ENCODE data around the gene EVC2. TPM values are rescaled to one million over a fixed set of nuclear protein-coding genes. Genes with fewer than 3 reads are reported as not detected.

Gene EVC2
- total RNA-seq, 2 donors from 2014 or later = 21.4 to 24.2 TPM

DNA sequence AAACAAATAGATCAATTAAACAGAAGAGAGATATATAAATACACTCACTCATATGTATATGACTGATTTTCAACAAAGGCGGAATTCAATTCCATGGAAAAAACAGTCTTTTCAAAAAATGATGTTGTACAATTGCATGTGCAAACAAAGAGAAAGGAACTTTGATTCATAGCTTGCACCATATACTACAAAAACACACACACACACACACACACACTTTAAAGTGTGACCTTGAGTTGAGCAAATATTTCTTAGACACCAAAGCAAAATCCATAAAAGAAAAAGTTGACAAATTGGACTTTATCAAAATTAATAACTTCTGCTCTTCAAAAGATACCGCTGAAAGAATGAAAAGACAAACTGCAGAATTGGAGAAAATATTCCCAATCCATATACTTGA lies 168.8 kb downstream of the EVC2 start:
- Histone ChIP-seq H3K27me3 (replicated peaks; ENCODE audit: insufficient read depth) (no peaks in the 10 kb centered on the region), H3K9me3 (no peaks in the 10 kb centered on the region), H3K4me1 (ENCODE audit: control insufficient read depth in 1 of 2, low read depth in 2 of 2) (no peaks in the 10 kb centered on the region), H3K4me3 (no peak overlapping the region), H3K27ac (no peak overlapping the region), H3K36me3 (no peaks in the 10 kb centered on the region)
- ATAC-seq (ENCODE audit: insufficient number of reproducible peaks, low FRiP score, low read depth) (no peak), DNase-seq (ENCODE audit: low spot score) (no peak)
- TF ChIP-seq, protein P1, sequence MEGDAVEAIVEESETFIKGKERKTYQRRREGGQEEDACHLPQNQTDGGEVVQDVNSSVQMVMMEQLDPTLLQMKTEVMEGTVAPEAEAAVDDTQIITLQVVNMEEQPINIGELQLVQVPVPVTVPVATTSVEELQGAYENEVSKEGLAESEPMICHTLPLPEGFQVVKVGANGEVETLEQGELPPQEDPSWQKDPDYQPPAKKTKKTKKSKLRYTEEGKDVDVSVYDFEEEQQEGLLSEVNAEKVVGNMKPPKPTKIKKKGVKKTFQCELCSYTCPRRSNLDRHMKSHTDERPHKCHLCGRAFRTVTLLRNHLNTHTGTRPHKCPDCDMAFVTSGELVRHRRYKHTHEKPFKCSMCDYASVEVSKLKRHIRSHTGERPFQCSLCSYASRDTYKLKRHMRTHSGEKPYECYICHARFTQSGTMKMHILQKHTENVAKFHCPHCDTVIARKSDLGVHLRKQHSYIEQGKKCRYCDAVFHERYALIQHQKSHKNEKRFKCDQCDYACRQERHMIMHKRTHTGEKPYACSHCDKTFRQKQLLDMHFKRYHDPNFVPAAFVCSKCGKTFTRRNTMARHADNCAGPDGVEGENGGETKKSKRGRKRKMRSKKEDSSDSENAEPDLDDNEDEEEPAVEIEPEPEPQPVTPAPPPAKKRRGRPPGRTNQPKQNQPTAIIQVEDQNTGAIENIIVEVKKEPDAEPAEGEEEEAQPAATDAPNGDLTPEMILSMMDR (IDR thresholded peaks at IDR 0.05) = no peak

DNA sequence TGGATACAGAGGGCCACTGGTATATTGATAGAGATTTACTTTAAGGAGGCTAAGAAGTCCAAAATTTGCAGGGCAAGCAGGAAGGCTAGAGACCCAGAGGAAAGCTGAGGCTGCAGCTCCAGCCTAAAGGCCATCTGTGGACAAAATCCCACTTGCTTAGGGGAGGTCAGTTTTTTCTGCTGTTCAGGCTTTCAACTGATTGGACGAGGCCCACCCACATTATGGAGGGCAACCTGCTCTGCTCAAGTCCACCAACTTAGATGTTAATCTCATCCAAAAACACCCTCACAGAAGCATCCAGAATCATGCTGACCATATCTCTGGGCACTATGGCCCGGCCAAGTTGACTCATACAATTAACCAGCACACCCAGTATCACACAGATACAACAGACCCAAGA lies 176.3 kb downstream of the EVC2 start:
- Histone ChIP-seq H3K36me3 (no peaks in the 10 kb centered on the region), H3K27ac (no peak overlapping the region), H3K4me1 (ENCODE audit: control insufficient read depth in 1 of 2, low read depth in 2 of 2) (no peaks in the 10 kb centered on the region), H3K27me3 (replicated peaks; ENCODE audit: insufficient read depth) (no peaks in the 10 kb centered on the region), H3K9me3 (no peaks in the 10 kb centered on the region), H3K4me3 (no peak overlapping the region)
- ATAC-seq (ENCODE audit: insufficient number of reproducible peaks, low FRiP score, low read depth) = no peak
- TF ChIP-seq, protein P1 (IDR thresholded peaks at IDR 0.05) = no peak
- DNase-seq (ENCODE audit: low spot score) = no peak

DNA sequence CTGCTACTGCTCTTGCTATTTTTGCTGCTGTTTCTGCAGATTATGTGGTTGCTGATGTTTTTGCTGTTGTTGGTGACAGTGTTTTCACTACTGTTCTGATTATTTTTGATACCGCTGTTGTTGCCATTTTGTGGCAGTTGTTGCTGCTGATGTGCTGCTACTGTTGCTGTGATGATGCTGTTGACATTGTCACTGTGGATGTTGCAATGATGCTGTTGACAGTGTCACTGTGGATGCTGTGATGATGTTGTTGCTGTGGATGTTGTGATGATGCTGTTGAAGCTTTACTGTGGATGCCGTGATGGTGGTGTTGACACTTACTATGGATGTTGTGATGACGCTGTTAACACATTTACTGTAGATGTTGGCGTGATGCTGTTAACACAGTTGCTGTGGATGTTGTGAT lies 180.3 kb downstream of the EVC2 start:
- no peak overlapping the region for H3K4me3 ChIP-seq
- no peak for ATAC-seq (ENCODE audit: insufficient number of reproducible peaks, low FRiP score, low read depth)
- no peaks in the 10 kb centered on the region for H3K9me3 ChIP-seq
- TF ChIP-seq, protein P1 (IDR thresholded peaks at IDR 0.05) = no peak
- no peaks in the 10 kb centered on the region for H3K36me3 ChIP-seq
- no peak for DNase-seq (ENCODE audit: low spot score)
- H3K27me3 ChIP-seq (replicated peaks; ENCODE audit: insufficient read depth) = no peaks in the 10 kb centered on the region
- no peak overlapping the region for H3K27ac ChIP-seq
- peaks cover 0 to 13% of the 10 kb centered on the region in 2 donors for H3K4me1 ChIP-seq (ENCODE audit: control insufficient read depth in 1 of 2, low read depth in 2 of 2)

DNA sequence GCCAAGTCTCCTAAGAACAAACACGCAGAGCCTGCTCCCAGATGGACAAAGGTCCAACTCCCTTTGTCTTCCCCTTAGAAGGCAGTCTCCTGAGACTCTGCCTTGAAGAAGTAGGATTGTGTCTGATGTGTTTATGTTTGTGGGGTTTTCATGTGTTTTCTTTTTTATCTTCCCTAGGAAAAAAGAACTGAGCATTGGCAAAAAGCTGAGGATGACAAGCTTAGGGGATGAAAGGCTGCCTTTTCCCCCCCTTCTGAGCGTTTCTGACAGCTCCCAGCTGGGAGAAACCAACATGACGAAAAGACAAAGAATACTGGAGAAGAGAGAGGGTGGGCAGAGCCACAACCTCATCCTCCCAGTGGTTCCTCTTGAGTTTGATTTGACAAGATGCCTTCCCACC lies 181.1 kb downstream of the EVC2 start:
- H3K27ac ChIP-seq = no peak overlapping the region
- ATAC-seq (ENCODE audit: insufficient number of reproducible peaks, low FRiP score, low read depth) (no peak), DNase-seq (ENCODE audit: low spot score) (no peak)
- no peaks in the 10 kb centered on the region for H3K9me3 ChIP-seq
- peaks cover 0 to 13% of the 10 kb centered on the region in 2 donors for H3K4me1 ChIP-seq (ENCODE audit: control insufficient read depth in 1 of 2, low read depth in 2 of 2)
- TF ChIP-seq, protein P1 (IDR thresholded peaks at IDR 0.05) = no peak
- H3K27me3 ChIP-seq (replicated peaks; ENCODE audit: insufficient read depth) = no peaks in the 10 kb centered on the region
- H3K4me3 ChIP-seq = no peak overlapping the region
- H3K36me3 ChIP-seq = no peaks in the 10 kb centered on the region

DNA sequence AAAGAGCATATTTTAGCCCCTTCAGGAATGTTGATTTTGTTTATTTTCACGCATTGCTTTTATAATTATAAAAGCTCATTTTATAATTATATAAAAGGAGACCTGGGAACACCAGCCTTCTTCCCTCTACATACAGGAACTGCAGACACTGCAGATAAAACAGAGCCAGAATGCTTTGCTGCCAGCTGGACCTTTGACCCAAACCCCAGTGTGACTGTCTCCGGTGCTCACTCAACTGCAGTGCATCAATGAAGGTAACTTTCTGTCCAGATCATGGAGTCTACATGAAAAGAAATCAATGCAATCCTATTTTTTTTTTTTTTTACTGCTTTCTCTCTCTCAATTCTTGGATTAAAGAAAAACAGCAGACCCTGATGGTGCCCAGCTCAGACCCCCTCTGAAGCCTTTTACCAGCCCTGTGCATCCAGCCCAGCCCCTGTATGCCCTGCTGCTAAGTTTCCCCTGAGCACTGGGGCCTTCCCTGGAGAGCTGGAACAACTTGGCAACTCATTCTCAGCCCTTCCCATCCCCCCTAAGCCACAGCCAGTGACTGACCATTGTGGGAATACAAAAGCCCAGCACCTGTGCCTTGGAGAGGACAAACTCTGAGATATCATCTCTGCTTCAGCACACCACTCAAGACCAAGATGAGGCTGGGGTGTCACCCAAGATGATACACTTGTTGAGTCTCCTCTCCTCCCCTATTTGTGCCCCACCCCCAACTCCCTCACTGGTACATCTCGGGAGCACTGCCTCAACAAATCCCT lies 182.1 kb downstream of the EVC2 start:
- H3K9me3 ChIP-seq = no peaks in the 10 kb centered on the region
- no peak overlapping the region for H3K4me3 ChIP-seq
- TF ChIP-seq, protein P1 (IDR thresholded peaks at IDR 0.05) = no peak
- H3K4me1 ChIP-seq (ENCODE audit: control insufficient read depth in 1 of 2, low read depth in 2 of 2) = peaks cover 0 to 13% of the 10 kb centered on the region in 2 donors
- ATAC-seq (ENCODE audit: insufficient number of reproducible peaks, low FRiP score, low read depth) = no peak
- H3K27me3 ChIP-seq (replicated peaks; ENCODE audit: insufficient read depth) = no peaks in the 10 kb centered on the region
- no peaks in the 10 kb centered on the region for H3K36me3 ChIP-seq
- no peak for DNase-seq (ENCODE audit: low spot score)
- H3K27ac ChIP-seq = no peak overlapping the region
